H4 (cell line): ENCODE data around the gene TMEM256. TPM values are rescaled to one million over a fixed set of nuclear protein-coding genes. Genes with fewer than 3 reads are reported as not detected.

ENCODE experiments used
- DNase-seq: peaks from one replicate; pipeline ENCODE4 v3.0.0-alpha.2; 2015; ENCODE audit warnings: low spot score
- total RNA-seq: library from RNA; depleted of rRNA; stranded (reverse); fragments of >200 nt; shearing (Covaris generic); gene quantifications from 2 replicates; pipeline ENCODE4 v1.2.3, GENCODE V29; 2014

The TMEM256 gene
- total RNA-seq, 1 experiment from 2014 or later = 76.1 TPM

- no peak for DNase-seq
Observed at GRCh38 chr17:7408252-7408727, 4.4 kb upstream of the TMEM256 start.

GRCh38 chr17:7407485-7408251 is 3.8 kb upstream of the TMEM256 start, which contains the start of gene NLGN2:
Gene NLGN2, plus strand, starts transcription at chr17:7407845. Its CDS starts 411 bp downstream, at chr17:7408256.
- DNase-seq = no peak

GRCh38 chr17:7407082-7407481 is 3.2 kb upstream of the TMEM256 start:
- no peak for DNase-seq

GRCh38 chr17:7406235-7406825 is 2.4 kb upstream of the TMEM256 start:
- no peak for DNase-seq

- DNase-seq = no peak
Observed at GRCh38 chr17:7405350-7406234, 1.7 kb upstream of the TMEM256 start.

- no peak for DNase-seq
Observed at GRCh38 chr17:7404737-7405349, 946 bp upstream of the TMEM256 start.

GRCh38 chr17:7403727-7403976 is 245 bp downstream of the TMEM256 start:
- DNase-seq = no peak

GRCh38 chr17:7403043-7403726 is 712 bp downstream of the TMEM256 start:
- DNase-seq = no peak

GRCh38 chr17:7398612-7399011 is 5.3 kb downstream of the TMEM256 start:
- no peak for DNase-seq

GRCh38 chr17:7396147-7396546 is 7.8 kb downstream of the TMEM256 start:
- no peak for DNase-seq

- DNase-seq = peak; percentile 59
Observed at GRCh38 chr17:7394452-7395191, 9.3 kb downstream of the TMEM256 start, which contains the start of gene PLSCR3. Gene PLSCR3, minus strand, starts transcription at chr17:7394525. Its CDS starts 415 bp downstream, at chr17:7394110.

GRCh38 chr17:7393613-7394451 is 10.1 kb downstream of the TMEM256 start:
- no peak for DNase-seq

- DNase-seq = no peak
Observed at GRCh38 chr17:7392696-7393612, 10.9 kb downstream of the TMEM256 start.

- DNase-seq = no peak
Observed at GRCh38 chr17:7391307-7391706, 12.6 kb downstream of the TMEM256 start.

- no peak for DNase-seq
Observed at GRCh38 chr17:7389924-7390910, 13.7 kb downstream of the TMEM256 start.

- DNase-seq = no peak
Observed at GRCh38 chr17:7388856-7389255, 15.0 kb downstream of the TMEM256 start.

- DNase-seq = no peak
Observed at GRCh38 chr17:7384489-7385081, 19.3 kb downstream of the TMEM256 start.
